Transverse colon (tissue), 4 donors: ENCODE data around the gene RARB.

Experiments used
- CTCF ChIP-seq, 5 experiments: fragments of 200-600 bp in 3 of 5; fragments of 450-650 bp in 2 of 5; sonication (generic) in 3 of 5; IDR thresholded peaks; 1 replicate in 2 of 5; 2 replicates in 3 of 5; pipeline ENCODE4 v1.5.1; 2016 to 2017; ENCODE audit warnings: antibody characterized with exemption in 5 of 5, inconsistent platforms in 3 of 5, mild to moderate bottlenecking in 2 of 5, moderate library complexity in 1 of 5
- EP300 ChIP-seq: sonication (generic); formaldehyde crosslinking; IDR thresholded peaks from one replicate; pipeline ENCODE4 v1.6.1; 2017; ENCODE audit warnings: antibody characterized with exemption, low read depth
- POLR2A ChIP-seq: fragments of 450-650 bp; IDR thresholded peaks from one replicate; pipeline ENCODE4 v1.6.1; 2016; ENCODE audit warnings: antibody characterized with exemption, mild to moderate bottlenecking, moderate library complexity
- POLR2AphosphoS5 ChIP-seq, 3 donors: sonication (generic); formaldehyde crosslinking; IDR thresholded peaks; one replicate each; pipeline ENCODE4 v1.6.1; 2016; ENCODE audit warnings: antibody characterized with exemption in 3 of 3

- TF ChIP-seq CTCF (IDR thresholded peaks at IDR 0.05): no peak
- TF ChIP-seq POLR2A: no peak
- TF ChIP-seq POLR2AphosphoS5 (IDR thresholded peaks at IDR 0.05): no peak
- no peak for TF ChIP-seq EP300
Observed at GRCh38 chr3:25444273-25444672, 16.2 kb downstream of the RARB start.
